HCT116 (cell line): Measurements from ENCODE around the gene AKAP13. TPM values are rescaled to one million over a fixed set of nuclear protein-coding genes. Genes with fewer than 3 reads are reported as not detected.
A peak's percentile ranks its signal among the peaks of the same experiment; 100 is the strongest.

Experiments
- ATAC-seq: fragments of 200-7000 bp; cut with Tn5 transposase; 2 replicates; pipeline ENCODE4 v1.9.1; 2020; ENCODE audit warnings: mild to moderate bottlenecking, moderate library complexity
- BruUV-seq: library from RNA; stranded (reverse); fragments of 400-500 nt; replicated peaks from 2 replicates; lab custom pipeline; 2021; lab: Mats Ljungman, UMichigan
- CTCF ChIA-PET: fragments of 300-600 bp; sonication (Branson Sonifier 250); formaldehyde crosslinking; loops from one replicate; lab custom pipeline; 2021; ENCODE audit warnings: antibody characterized with exemption; lab: Charles Lee
- POLR2A ChIA-PET: fragments of 300-600, 350-600 bp; sonication (Branson Sonifier 250); formaldehyde crosslinking; loops from one replicate; lab custom pipeline; 2021; ENCODE audit warnings: antibody characterized with exemption; lab: Charles Lee
- RAD21 ChIA-PET, 2 experiments: fragments of 300-600 bp; sonication (Branson Sonifier 250); formaldehyde crosslinking; loops; one replicate each; lab custom pipeline; 2023; ENCODE audit warnings: low total read pairs in 2 of 2; ENCODE audit not compliant: uncharacterized antibody in 2 of 2, unreplicated experiment in 2 of 2, low non-redundant PET in 1 of 2; lab: Charles Lee
- DNase-seq: peaks from one replicate; pipeline ENCODE4 v3.0.0-alpha.2; 2010; ENCODE audit warnings: low read depth, low spot score
- H2AFZ ChIP-seq: fragments of 200-600 bp; shearing (Covaris generic), sonication (generic); 2 replicates; pipeline ENCODE4 v1.6.1; 2017; ENCODE audit warnings: low read depth, mixed run types, mixed read lengths, antibody characterized with exemption, low read length; ENCODE audit not compliant: poor library complexity, severe bottlenecking
- H3K27ac ChIP-seq: 2 replicates; pipeline ENCODE4 v1.5.1; 2012; ENCODE audit warnings: low read depth, low read length
- H3K27me3 ChIP-seq: fragments of 200-600 bp; sonication (generic); 2 replicates; pipeline ENCODE4 v1.6.1; 2016; ENCODE audit warnings: mixed run types, low read length, mixed read lengths; ENCODE audit not compliant: insufficient read depth
- H3K36me3 ChIP-seq, 2 experiments: fragments of 200-500 bp in 1 of 2; fragments of 200-600 bp in 1 of 2; sonication (Bioruptor generic) in 1 of 2; sonication (generic) in 1 of 2; 2 replicates each; pipeline versions ENCODE4 v1.5.1 to v1.6.1; 2014 to 2016; ENCODE audit warnings: low read length in 2 of 2, inconsistent platforms in 1 of 2, mixed read lengths in 1 of 2, mixed run types in 1 of 2; ENCODE audit not compliant: insufficient read depth in 2 of 2, control insufficient read depth in 1 of 2
- H3K4me1 ChIP-seq, 2 experiments: fragments of 200-600 bp in 1 of 2; sonication (generic) in 1 of 2; 2 replicates each; pipeline versions ENCODE4 v1.5.1 to v1.6.1; 2012 to 2017; ENCODE audit warnings: low read length in 2 of 2, inconsistent platforms in 1 of 2, mild to moderate bottlenecking in 1 of 2, mixed read lengths in 1 of 2, mixed run types in 1 of 2, moderate library complexity in 1 of 2; ENCODE audit not compliant: insufficient read depth in 2 of 2, control insufficient read depth in 1 of 2
- H3K4me2 ChIP-seq: fragments of 200-600 bp; sonication (generic); 2 replicates; pipeline ENCODE4 v1.6.1; 2017; ENCODE audit warnings: mixed run types, low read length, mixed read lengths
- H3K4me3 ChIP-seq, 2 experiments: fragments of 200-600 bp in 1 of 2; sonication (generic) in 1 of 2; replicated peaks in 1 of 2; 2 replicates each; pipeline ENCODE4 v1.5.1; 2011 to 2016; ENCODE audit warnings: low read length in 2 of 2, control low read depth in 1 of 2, low read depth in 1 of 2, mild to moderate bottlenecking in 1 of 2, mixed read lengths in 1 of 2, mixed run types in 1 of 2
- H3K79me2 ChIP-seq: fragments of 200-600 bp; sonication (generic); 2 replicates; pipeline ENCODE4 v1.6.1; 2017; ENCODE audit warnings: mild to moderate bottlenecking, mixed run types, low read length, moderate library complexity, mixed read lengths; ENCODE audit not compliant: insufficient read depth
- H3K9ac ChIP-seq: fragments of 200-600 bp; sonication (generic); 2 replicates; pipeline ENCODE4 v1.6.1; 2016; ENCODE audit warnings: low read length, mixed read lengths
- H3K9me2 ChIP-seq: fragments of 200-600 bp; sonication (generic), shearing (Covaris generic); 2 replicates; pipeline ENCODE4 v1.6.1; 2017; ENCODE audit warnings: mixed run types, mild to moderate bottlenecking, moderate library complexity; ENCODE audit not compliant: insufficient read depth
- H3K9me3 ChIP-seq, 2 experiments: fragments of 200-500 bp in 1 of 2; fragments of 200-600 bp in 1 of 2; sonication (Bioruptor generic) in 1 of 2; sonication (generic) in 1 of 2; 2 replicates each; pipeline ENCODE4 v1.6.1; 2014 to 2017; ENCODE audit warnings: low read length in 2 of 2, mixed read lengths in 2 of 2, inconsistent platforms in 1 of 2, low read depth in 1 of 2, mild to moderate bottlenecking in 1 of 2, mixed run types in 1 of 2, moderate library complexity in 1 of 2; ENCODE audit not compliant: control insufficient read depth in 1 of 2, insufficient read depth in 1 of 2
- H4K20me1 ChIP-seq: fragments of 200-600 bp; sonication (generic), shearing (Covaris generic); 2 replicates; pipeline ENCODE4 v1.6.1; 2017; ENCODE audit warnings: mixed run types, mild to moderate bottlenecking, moderate library complexity; ENCODE audit not compliant: insufficient read depth
- CEBPB ChIP-seq: IDR thresholded peaks from 2 replicates; pipeline ENCODE4 v1.6.1; 2012; ENCODE audit warnings: low read depth
- EGR1 ChIP-seq: IDR thresholded peaks from 2 replicates; pipeline ENCODE4 v1.6.1; 2012; ENCODE audit warnings: low read depth
- ELF1 ChIP-seq: IDR thresholded peaks from 2 replicates; pipeline ENCODE4 v1.6.1; 2012; ENCODE audit warnings: low read depth, borderline replicate concordance
- EZH2phosphoT487 ChIP-seq: fragments of 200-600 bp; IDR thresholded peaks from 2 replicates; pipeline ENCODE4 v1.6.1; 2018; ENCODE audit warnings: antibody characterized with exemption, borderline replicate concordance
- FOSL1 ChIP-seq: IDR thresholded peaks from 2 replicates; pipeline ENCODE4 v1.6.1; 2012; ENCODE audit warnings: low read depth
- JUND ChIP-seq: IDR thresholded peaks from 2 replicates; pipeline ENCODE4 v1.6.1; 2012
- POLR2A ChIP-seq: IDR thresholded peaks from 2 replicates; pipeline ENCODE4 v1.7.0; 2011; ENCODE audit warnings: borderline replicate concordance; ENCODE audit not compliant: insufficient read depth, insufficient read length; ENCODE audit errors: extremely low read depth
- POLR2AphosphoS5 ChIP-seq: IDR thresholded peaks from 2 replicates; pipeline ENCODE4 v1.6.1; 2011; ENCODE audit warnings: mild to moderate bottlenecking, low read depth, low read length, moderate library complexity
- RAD21 ChIP-seq: IDR thresholded peaks from 2 replicates; pipeline ENCODE4 v1.6.1; 2012; ENCODE audit warnings: low read depth, mild to moderate bottlenecking
- SIN3A ChIP-seq: IDR thresholded peaks from 2 replicates; pipeline ENCODE4 v1.6.1; 2012; ENCODE audit warnings: low read depth
- SP1 ChIP-seq: IDR thresholded peaks from 2 replicates; pipeline ENCODE4 v1.6.1; 2012; ENCODE audit warnings: low read depth
- SRF ChIP-seq: IDR thresholded peaks from 2 replicates; pipeline ENCODE4 v1.6.1; 2012; ENCODE audit warnings: low read depth
- TCF7L2 ChIP-seq: IDR thresholded peaks from 2 replicates; pipeline ENCODE4 v1.7.0; 2011; ENCODE audit warnings: borderline replicate concordance, inconsistent platforms; ENCODE audit not compliant: insufficient read depth, insufficient read length; ENCODE audit errors: extremely low read depth
- ZNF274 ChIP-seq: fragments of 200-500 bp; sonication (Bioruptor generic); IDR thresholded peaks from 2 replicates; pipeline ENCODE4 v1.6.1; 2014; ENCODE audit warnings: mild to moderate bottlenecking, low read depth, low read length, inconsistent platforms
- intact Hi-C: fragments of 100-400 bp; cut with micrococcal nuclease; formaldehyde crosslinking; loops from 2 replicates; pipeline ENCODE4 v1.10.0; 2022
- total RNA-seq: library from RNA; stranded (reverse); gene quantifications from one replicate; pipeline ENCODE4 v1.2.1, GENCODE V29; 2021; ENCODE audit not compliant: unreplicated experiment
- TF ChIP-seq, protein P1 (sequence below): IDR thresholded peaks from 2 replicates; pipeline ENCODE4 v1.6.1; 2011; ENCODE audit warnings: mild to moderate bottlenecking, low read length, moderate library complexity; ENCODE audit not compliant: insufficient replicate concordance; ENCODE audit errors: extremely low read depth
- TF ChIP-seq, protein P2 (sequence below): IDR thresholded peaks from 2 replicates; pipeline ENCODE4 v1.6.1; 2012

AKAP13 gene
- total RNA-seq, 1 experiment from 2014 or later, result 43.1 TPM

DNA sequence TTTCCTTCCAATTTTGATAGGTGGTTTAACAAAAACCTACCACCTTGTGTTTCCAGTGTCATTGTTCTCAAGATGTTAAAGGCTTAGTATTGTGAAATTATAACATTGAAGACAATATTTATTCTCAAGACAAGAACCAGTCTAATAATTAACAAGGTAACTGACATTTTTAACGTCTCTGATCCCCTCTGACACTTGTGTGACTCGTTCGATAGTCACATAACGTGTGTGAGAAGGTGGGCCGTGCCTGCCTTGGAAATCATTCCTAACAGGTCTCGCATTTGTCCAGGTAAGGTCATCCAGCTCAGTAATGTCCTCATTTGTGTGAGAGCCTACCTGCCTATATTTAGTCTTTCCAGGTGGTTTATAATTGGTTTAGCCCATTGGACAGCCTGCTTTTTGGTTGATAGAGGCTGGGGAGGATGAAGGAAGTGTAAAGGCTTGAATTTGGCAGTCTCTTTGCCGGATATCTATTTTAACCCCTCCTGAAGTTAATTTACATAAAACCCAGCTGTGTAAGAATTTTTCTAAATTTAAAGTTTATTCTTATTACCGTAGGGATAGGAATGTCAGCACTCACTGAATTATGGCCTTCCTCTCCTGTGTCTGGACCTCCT is 94.4 kb downstream of the AKAP13 start:
- ChIA-PET CTCF (no interaction called here), RAD21 (no interaction called here), POLR2A (no interaction called here)
- Histone ChIP-seq H3K9me3 (no peaks in the 10 kb centered on the region), H3K9ac (no peak overlapping the region), H3K9me2 (no peaks in the 10 kb centered on the region), H3K36me3 (no peaks in the 10 kb centered on the region), H3K27ac (no peak overlapping the region), H3K4me2 (peak overlapping the region; percentile 51), H4K20me1 (no peaks in the 10 kb centered on the region; the same call in 1 of the 2 replicates), H3K4me3 (no peak overlapping the region), H2AFZ (no peak overlapping the region), H3K27me3 (no peaks in the 10 kb centered on the region), H3K4me1 (peaks cover 24 to 61% of the 10 kb centered on the region in 2 experiments), H3K79me2 (peaks cover 57% of the 10 kb centered on the region)
- BruUV-seq, result no TSS peak
- ATAC-seq (peak; percentile 67), DNase-seq (peak; percentile 40)
- TF ChIP-seq SRF (peak; percentile 34; the same call in 1 of the 2 replicates), RAD21 (no peak), TCF7L2 (no peak), SP1 (peak; percentile 34; the same call in 1 of the 2 replicates), JUND (0 out of 2 replicates have a peak, but pooled peaks have one; percentile 29), ELF1 (no peak), SIN3A (0 out of 2 replicates have a peak, but pooled peaks have one; percentile 23), FOSL1 (peak; percentile 64)
- intact Hi-C loops, result no loop called here

DNA sequence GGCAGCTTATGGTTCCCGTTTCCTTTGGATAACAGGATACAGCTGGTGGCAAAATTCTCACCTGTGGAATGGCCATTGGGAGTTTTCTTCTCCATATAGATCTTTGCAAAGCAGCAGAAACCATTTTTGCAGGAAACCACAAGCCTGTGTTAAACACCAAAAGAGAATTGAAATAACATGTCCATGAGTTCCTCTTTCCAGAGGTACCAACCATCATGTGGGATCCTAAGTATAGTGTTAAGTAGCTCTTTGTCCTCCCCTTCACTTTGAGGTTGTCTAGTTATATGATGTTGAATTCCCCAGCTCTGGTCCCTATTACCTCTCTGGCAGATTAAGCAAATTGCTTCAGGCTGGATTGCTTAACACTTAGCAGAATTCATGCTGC is 94.9 kb downstream of the AKAP13 start:
- H3K4me2 ChIP-seq, result peak overlapping the region; percentile 51; the same call in 1 of the 2 replicates
- ChIA-PET POLR2A (no interaction called here), RAD21 (no interaction called here), CTCF (interaction anchor here (2.6 kb wide), 1 partner anchor 11 kb away, joined by 9 read pairs; no protein-coding TSS in a partner anchor)
- no peak overlapping the region for H3K9ac ChIP-seq
- no peak overlapping the region for H2AFZ ChIP-seq
- H4K20me1 ChIP-seq, result no peaks in the 10 kb centered on the region; the same call in 1 of the 2 replicates
- ATAC-seq (no peak), DNase-seq (no peak)
- no TSS peak for BruUV-seq
- H3K9me3 ChIP-seq, result no peaks in the 10 kb centered on the region
- H3K9me2 ChIP-seq, result no peaks in the 10 kb centered on the region
- intact Hi-C loops, result no loop called here
- H3K79me2 ChIP-seq, result peaks cover 61% of the 10 kb centered on the region
- no peaks in the 10 kb centered on the region for H3K36me3 ChIP-seq
- H3K4me3 ChIP-seq, result no peak overlapping the region
- H3K4me1 ChIP-seq, result peaks cover 24 to 61% of the 10 kb centered on the region in 2 experiments
- H3K27me3 ChIP-seq, result no peaks in the 10 kb centered on the region
- H3K27ac ChIP-seq, result no peak overlapping the region
- TF ChIP-seq ZNF274 (no peak), EGR1 (no peak), SRF (no peak), FOSL1 (no peak), POLR2A (no peak), TCF7L2 (no peak), ELF1 (no peak), RAD21 (no peak), JUND (no peak), EZH2phosphoT487 (no peak), POLR2AphosphoS5 (no peak), SIN3A (no peak), CEBPB (no peak), SP1 (no peak)
- TF ChIP-seq, protein P1, sequence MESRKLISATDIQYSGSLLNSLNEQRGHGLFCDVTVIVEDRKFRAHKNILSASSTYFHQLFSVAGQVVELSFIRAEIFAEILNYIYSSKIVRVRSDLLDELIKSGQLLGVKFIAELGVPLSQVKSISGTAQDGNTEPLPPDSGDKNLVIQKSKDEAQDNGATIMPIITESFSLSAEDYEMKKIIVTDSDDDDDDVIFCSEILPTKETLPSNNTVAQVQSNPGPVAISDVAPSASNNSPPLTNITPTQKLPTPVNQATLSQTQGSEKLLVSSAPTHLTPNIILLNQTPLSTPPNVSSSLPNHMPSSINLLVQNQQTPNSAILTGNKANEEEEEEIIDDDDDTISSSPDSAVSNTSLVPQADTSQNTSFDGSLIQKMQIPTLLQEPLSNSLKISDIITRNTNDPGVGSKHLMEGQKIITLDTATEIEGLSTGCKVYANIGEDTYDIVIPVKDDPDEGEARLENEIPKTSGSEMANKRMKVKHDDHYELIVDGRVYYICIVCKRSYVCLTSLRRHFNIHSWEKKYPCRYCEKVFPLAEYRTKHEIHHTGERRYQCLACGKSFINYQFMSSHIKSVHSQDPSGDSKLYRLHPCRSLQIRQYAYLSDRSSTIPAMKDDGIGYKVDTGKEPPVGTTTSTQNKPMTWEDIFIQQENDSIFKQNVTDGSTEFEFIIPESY, result no peak
- TF ChIP-seq, protein P2, sequence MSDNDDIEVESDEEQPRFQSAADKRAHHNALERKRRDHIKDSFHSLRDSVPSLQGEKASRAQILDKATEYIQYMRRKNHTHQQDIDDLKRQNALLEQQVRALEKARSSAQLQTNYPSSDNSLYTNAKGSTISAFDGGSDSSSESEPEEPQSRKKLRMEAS, result no peak
